Neutrophil (primary cell): Measurements from ENCODE around the gene RNF220.
A peak's percentile ranks its signal among the peaks of the same experiment; 100 is the strongest.
"Not testable (repeated sequence)": the region's sequence is repeated elsewhere in the genome, so short reads cannot be mapped to it uniquely, and the experiment has no call there.

ENCODE experiments used
- H3K27ac ChIP-seq: fragments of 200-600 bp; sonication (generic); 2 replicates; pipeline ENCODE4 v1.5.1; 2016; ENCODE audit warnings: mild to moderate bottlenecking, moderate library complexity
- H3K27me3 ChIP-seq: fragments of 200-600 bp; sonication (generic); 2 replicates; pipeline ENCODE4 v1.6.0; 2016; ENCODE audit warnings: mild to moderate bottlenecking
- H3K36me3 ChIP-seq: fragments of 200-600 bp; sonication (generic); 2 replicates; pipeline ENCODE4 v1.5.1; 2017
- H3K4me1 ChIP-seq, 2 experiments: fragments of 200-600 bp in 1 of 2; sonication (generic) in 1 of 2; 1 replicate in 1 of 2; 2 replicates in 1 of 2; pipeline versions ENCODE4 v1.5.1 to v1.6.1; 2013 to 2016; ENCODE audit warnings: low read depth in 1 of 2, low read length in 1 of 2, mild to moderate bottlenecking in 1 of 2, moderate library complexity in 1 of 2; ENCODE audit not compliant: control insufficient read depth in 1 of 2, insufficient read depth in 1 of 2
- H3K4me3 ChIP-seq, 2 experiments: fragments of 200-600 bp in 1 of 2; sonication (generic) in 1 of 2; 1 replicate in 1 of 2; 2 replicates in 1 of 2; pipeline ENCODE4 v1.5.1; 2013 to 2016; ENCODE audit warnings: low read depth in 1 of 2, low read length in 1 of 2, mild to moderate bottlenecking in 1 of 2, moderate library complexity in 1 of 2
- H3K9me3 ChIP-seq: fragments of 200-600 bp; sonication (generic); 2 replicates; pipeline ENCODE4 v1.5.1; 2016
- CTCF ChIP-seq: fragments of 200-600 bp; sonication (generic); IDR thresholded peaks from 2 replicates; pipeline ENCODE4 v1.5.1; 2016; ENCODE audit warnings: antibody characterized with exemption

Gene RNF220

DNA sequence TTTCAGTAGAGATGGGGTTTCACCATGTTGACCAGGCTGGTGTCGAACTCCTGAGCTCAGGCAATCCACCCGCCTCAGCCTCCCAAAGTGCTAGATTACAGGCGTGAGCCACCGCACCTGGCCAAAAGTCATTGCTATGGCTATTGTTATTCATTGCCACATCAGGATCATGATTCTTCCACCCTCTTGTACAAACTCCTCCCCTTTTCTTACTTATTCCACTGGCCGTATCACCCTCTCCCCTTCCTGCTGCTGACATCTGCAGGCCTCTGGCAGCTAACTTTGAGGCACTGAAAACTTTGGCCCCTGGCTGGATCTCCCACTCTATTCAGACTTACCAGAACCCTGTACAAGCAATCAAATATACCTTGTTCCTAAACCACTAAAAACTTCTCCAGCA lies 258.4 kb downstream of the RNF220 start:
- H3K4me3 ChIP-seq, result no peak overlapping the region
- no peaks in the 10 kb centered on the region for H3K36me3 ChIP-seq
- H3K27me3 ChIP-seq, result no peaks in the 10 kb centered on the region

DNA sequence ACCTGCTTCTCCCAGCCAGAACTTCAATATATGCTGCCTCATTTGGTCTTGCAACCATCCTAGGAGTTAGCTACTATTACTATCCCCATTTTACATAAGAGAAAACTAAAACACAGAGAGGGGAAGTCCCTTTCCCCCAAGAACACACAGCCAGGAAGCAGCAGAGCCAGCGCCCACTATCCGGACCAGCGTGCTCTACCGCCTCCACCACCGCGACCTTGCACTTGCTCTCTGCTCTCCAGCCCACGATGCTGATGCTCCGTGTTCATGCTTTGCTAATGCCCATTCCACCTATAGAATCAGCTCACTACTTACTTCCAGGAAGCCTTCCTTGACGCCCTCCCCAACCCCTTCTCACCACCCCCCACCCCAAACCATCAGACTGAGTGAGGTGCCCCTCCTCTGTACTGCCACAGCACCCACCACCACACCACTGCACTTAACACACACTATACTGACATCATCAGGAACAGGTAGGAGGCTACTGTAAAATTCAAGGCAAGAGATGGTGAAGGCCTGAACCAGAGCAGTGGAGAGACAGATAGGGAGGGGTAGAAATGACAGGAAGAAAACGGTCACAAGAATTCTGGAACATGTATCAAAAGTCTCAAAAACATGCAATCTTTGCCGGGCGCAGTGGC lies 259.8 kb downstream of the RNF220 start:
- Histone ChIP-seq H3K9me3 (no peaks in the 10 kb centered on the region), H3K4me1 (peaks cover 0 to 3% of the 10 kb centered on the region in 2 experiments), H3K27ac (no peak overlapping the region), H3K36me3 (no peaks in the 10 kb centered on the region), H3K4me3 (no peak overlapping the region), H3K27me3 (no peaks in the 10 kb centered on the region)
- TF ChIP-seq CTCF, result no peak

More for the DNA sequence above, 258.4 kb downstream of the RNF220 start:
- no peak for TF ChIP-seq CTCF
- no peaks in the 10 kb centered on the region for H3K9me3 ChIP-seq
- H3K4me1 ChIP-seq, result peaks cover 0 to 3% of the 10 kb centered on the region in 2 experiments
- H3K27ac ChIP-seq, result no peak overlapping the region

- not testable (repeated sequence) for H3K27ac ChIP-seq, H3K36me3 ChIP-seq, H3K4me1 ChIP-seq, H3K9me3 ChIP-seq, H3K4me3 ChIP-seq, H3K27me3 ChIP-seq
Observed at GRCh38 chr1:44666719-44667118, 261.7 kb downstream of the RNF220 start.

DNA sequence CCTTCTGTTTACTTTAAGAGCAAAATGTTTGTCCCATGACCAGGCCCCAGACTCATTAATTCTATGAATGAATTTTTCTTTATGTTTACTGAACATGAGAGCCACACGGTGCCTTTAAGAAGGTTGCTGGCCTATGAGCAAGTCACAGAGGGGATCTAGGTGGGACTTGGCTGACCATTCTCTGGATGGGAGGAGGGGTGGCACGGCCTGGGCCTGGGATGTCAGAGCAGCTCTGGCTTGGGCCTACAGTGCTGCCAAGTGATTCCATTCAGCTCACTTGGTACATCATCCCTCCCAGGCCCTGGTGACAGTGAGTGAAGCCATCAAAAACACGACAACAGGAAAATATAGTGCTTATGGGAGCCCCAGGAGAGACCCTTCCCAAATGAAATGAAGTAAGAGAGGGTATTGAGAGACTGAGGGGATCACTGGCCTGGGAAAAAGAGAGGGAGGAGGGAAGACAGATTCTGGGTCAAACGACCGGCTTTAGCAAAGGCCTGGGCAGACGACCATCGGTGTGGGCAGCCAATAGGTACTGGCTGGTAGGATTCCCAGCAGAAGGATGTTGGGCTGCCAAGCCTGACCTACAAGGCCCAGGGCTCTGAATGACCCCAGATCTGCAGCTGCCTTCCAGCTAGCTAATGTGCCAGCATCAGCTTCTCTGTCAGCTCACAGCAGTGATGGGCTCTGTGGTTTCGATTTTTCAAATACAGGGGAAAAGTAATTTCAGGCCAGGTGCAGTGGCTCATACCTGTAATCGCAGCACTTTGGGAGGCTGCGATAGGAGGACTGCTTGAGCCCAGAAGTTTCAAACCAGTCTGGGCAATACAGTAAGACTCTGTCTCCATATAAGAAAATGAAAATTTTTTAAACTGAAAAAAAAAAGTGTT lies 265.9 kb downstream of the RNF220 start:
- Histone ChIP-seq H3K36me3 (no peaks in the 10 kb centered on the region), H3K4me3 (no peak overlapping the region), H3K27ac (peak overlapping the region; percentile 88), H3K4me1 (peaks cover 39% of the 10 kb centered on the region in 2 experiments), H3K9me3 (no peaks in the 10 kb centered on the region), H3K27me3 (no peaks in the 10 kb centered on the region)
- TF ChIP-seq CTCF, result no peak

DNA sequence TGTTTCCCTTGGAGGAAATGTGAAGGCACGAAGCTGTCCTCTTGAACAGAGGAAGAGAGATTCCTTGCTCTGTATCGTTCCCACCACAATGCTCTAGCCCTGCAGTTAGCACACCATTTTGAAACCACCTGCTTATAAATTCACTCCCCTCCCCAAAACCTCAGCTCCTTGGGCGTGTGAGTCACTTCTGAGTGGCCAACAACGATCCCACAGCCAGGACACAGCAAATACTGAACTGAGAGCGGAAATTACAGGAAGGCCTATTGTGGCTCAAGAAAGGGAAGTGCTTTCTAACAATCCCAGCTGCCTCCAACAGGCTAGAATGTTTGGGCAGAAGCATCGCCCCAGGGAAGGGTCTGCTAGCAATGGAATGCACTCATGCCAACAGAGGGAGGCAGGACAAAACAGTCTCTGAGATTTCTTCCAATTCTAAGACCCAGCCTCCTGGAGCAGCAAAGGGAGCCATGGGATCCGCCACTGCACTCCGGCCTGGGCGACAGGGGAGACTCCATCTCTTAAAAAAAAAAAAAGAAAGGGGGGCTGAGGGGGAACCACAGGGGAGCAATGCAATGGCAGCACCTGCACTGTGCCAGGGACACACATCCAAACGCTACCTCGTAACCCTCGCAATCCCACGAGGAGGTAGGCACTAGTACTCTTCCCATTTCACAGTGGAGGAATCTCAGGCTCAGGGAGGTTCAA lies 267.4 kb downstream of the RNF220 start:
- Histone ChIP-seq H3K27ac (peak overlapping the region; percentile 88), H3K9me3 (no peaks in the 10 kb centered on the region), H3K36me3 (no peaks in the 10 kb centered on the region), H3K27me3 (no peaks in the 10 kb centered on the region), H3K4me1 (peaks cover 53% of the 10 kb centered on the region in 2 experiments), H3K4me3 (peak overlapping the region; percentile 14 to 91)
- TF ChIP-seq CTCF, result peak; percentile 56
